IMR-90 (cell line): ENCODE measurements around the gene ROR2. TPM values are rescaled to one million over a fixed set of nuclear protein-coding genes. Genes with fewer than 3 reads are reported as not detected.

Source experiments
- ATAC-seq: fragments of 200-7000 bp; cut with Tn5 transposase; 2 replicates; pipeline ENCODE4 v1.9.1; 2020; ENCODE audit warnings: low read depth, mild to moderate bottlenecking, moderate library complexity
- BruUV-seq: library from RNA; stranded (reverse); fragments of 400-500 nt; replicated peaks from 2 replicates; lab custom pipeline; 2021; lab: Mats Ljungman, UMichigan
- CTCF ChIA-PET: fragments of 300-600 bp; formaldehyde crosslinking; extraction: SDS; loops from one replicate; lab custom pipeline; 2021; ENCODE audit warnings: antibody characterized with exemption; lab: Yijun Ruan, JAX
- POLR2A ChIA-PET: fragments of 300-600 bp; sonication (Branson Sonifier 250); formaldehyde crosslinking; loops from one replicate; lab custom pipeline; 2022; ENCODE audit warnings: antibody characterized with exemption; ENCODE audit not compliant: unreplicated experiment; lab: Charles Lee
- DNase-seq: peaks from one replicate; pipeline ENCODE4 v3.0.0; 2013
- H2AFZ ChIP-seq: replicated peaks from 2 replicates; pipeline ENCODE3; 2013; ENCODE audit warnings: low read length, mild to moderate bottlenecking; ENCODE audit not compliant: poor library complexity
- H2AK5ac ChIP-seq: 2 replicates; pipeline ENCODE4 v1.6.1; 2013; ENCODE audit warnings: low read depth, low read length, inconsistent platforms
- H2AK9ac ChIP-seq: replicated peaks from 2 replicates; pipeline ENCODE3; 2013; ENCODE audit warnings: mild to moderate bottlenecking, low read depth, low read length, moderate library complexity; ENCODE audit not compliant: poor library complexity
- H2BK120ac ChIP-seq: 2 replicates; pipeline ENCODE4 v1.6.1; 2013; ENCODE audit warnings: low read depth, low read length, inconsistent platforms
- H2BK15ac ChIP-seq: 3 replicates; pipeline ENCODE4 v1.6.1; 2013; ENCODE audit warnings: low read depth, low read length, inconsistent platforms
- H2BK20ac ChIP-seq: 2 replicates; pipeline ENCODE4 v1.6.1; 2013; ENCODE audit warnings: low read depth, mild to moderate bottlenecking, inconsistent platforms, low read length, moderate library complexity
- H2BK5ac ChIP-seq: 2 replicates; pipeline ENCODE4 v1.6.1; 2013; ENCODE audit warnings: mild to moderate bottlenecking, low read depth, low read length, inconsistent platforms; ENCODE audit not compliant: poor library complexity, severe bottlenecking
- H3K14ac ChIP-seq: replicated peaks from 2 replicates; pipeline ENCODE4 v1.6.1; 2013; ENCODE audit warnings: low read depth, low read length, inconsistent platforms
- H3K18ac ChIP-seq: 2 replicates; pipeline ENCODE4 v1.6.1; 2013; ENCODE audit warnings: low read depth, low read length, control low read depth
- H3K23ac ChIP-seq: 2 replicates; pipeline ENCODE4 v1.6.1; 2013; ENCODE audit warnings: low read depth, low read length, inconsistent platforms
- H3K27ac ChIP-seq: 2 replicates; pipeline ENCODE4 v1.5.1; 2013; ENCODE audit warnings: mild to moderate bottlenecking, control low read depth, low read length; ENCODE audit not compliant: insufficient read depth
- H3K27me3 ChIP-seq: 2 replicates; pipeline ENCODE4 v1.6.1; 2013; ENCODE audit warnings: low read length; ENCODE audit not compliant: control insufficient read depth, insufficient read depth
- H3K36me3 ChIP-seq: 2 replicates; pipeline ENCODE4 v1.6.1; 2013; ENCODE audit warnings: low read length, mixed read lengths; ENCODE audit not compliant: control insufficient read depth, insufficient read depth
- H3K4ac ChIP-seq: 2 replicates; pipeline ENCODE4 v1.6.1; 2013; ENCODE audit warnings: low read depth, low read length, inconsistent platforms
- H3K4me1 ChIP-seq: 2 replicates; pipeline ENCODE4 v1.6.1; 2013; ENCODE audit warnings: low read length, mixed read lengths; ENCODE audit not compliant: control insufficient read depth, insufficient read depth
- H3K4me2 ChIP-seq: 2 replicates; pipeline ENCODE4 v1.6.1; 2013; ENCODE audit warnings: low read depth, mild to moderate bottlenecking, control low read depth, low read length, moderate library complexity
- H3K4me3 ChIP-seq: 2 replicates; pipeline ENCODE4 v1.5.1; 2013; ENCODE audit warnings: low read depth, mild to moderate bottlenecking, control low read depth, low read length, moderate library complexity; ENCODE audit not compliant: insufficient read depth
- H3K56ac ChIP-seq: 2 replicates; pipeline ENCODE4 v1.6.1; 2013; ENCODE audit warnings: low read length, inconsistent platforms; ENCODE audit not compliant: insufficient read depth; ENCODE audit errors: extremely low read depth
- H3K79me1 ChIP-seq, 2 experiments: 2 replicates each; pipeline ENCODE4 v1.6.1; 2013; ENCODE audit warnings: low read length in 2 of 2, inconsistent platforms in 1 of 2, low read depth in 1 of 2
- H3K9ac ChIP-seq: 2 replicates; pipeline ENCODE4 v1.6.1; 2013; ENCODE audit warnings: low read depth, low read length, control low read depth
- H3K9me1 ChIP-seq: 2 replicates; pipeline ENCODE4 v1.6.1; 2013; ENCODE audit warnings: low read length, inconsistent platforms; ENCODE audit not compliant: insufficient read depth
- H3K9me3 ChIP-seq: 2 replicates; pipeline ENCODE4 v1.6.1; 2013; ENCODE audit warnings: low read length; ENCODE audit not compliant: control insufficient read depth, insufficient read depth
- H4K20me1 ChIP-seq: 2 replicates; pipeline ENCODE4 v1.6.1; 2013; ENCODE audit warnings: low read length, inconsistent platforms; ENCODE audit not compliant: insufficient read depth
- H4K5ac ChIP-seq: 2 replicates; pipeline ENCODE4 v1.6.1; 2013; ENCODE audit warnings: mild to moderate bottlenecking, low read depth, low read length, control low read depth
- H4K8ac ChIP-seq, 2 experiments: 2 replicates each; pipeline ENCODE4 v1.6.1; 2013; ENCODE audit warnings: low read depth in 2 of 2, low read length in 2 of 2, control low read depth in 1 of 2, inconsistent platforms in 1 of 2
- H4K91ac ChIP-seq: 2 replicates; pipeline ENCODE4 v1.6.1; 2013; ENCODE audit warnings: low read depth, low read length, inconsistent platforms; ENCODE audit not compliant: insufficient read depth
- FOS ChIP-seq: fragments of 150-350 bp; IDR thresholded peaks from 2 replicates; pipeline ENCODE4 v1.6.1; 2016; ENCODE audit warnings: low read depth, low read length
- MAFK ChIP-seq: IDR thresholded peaks from 2 replicates; pipeline ENCODE4 v1.6.1; 2012; ENCODE audit warnings: low read depth, low read length, improper control_type of control experiment
- WGBS, 2 experiments: methylation state at CpG; one replicate each; pipeline versions ENCODE4 v1.1.5 to v1.1.7; 2013; ENCODE audit warnings: missing lambda C conversion rate in 2 of 2; ENCODE audit not compliant: insufficient read length in 1 of 2; ENCODE audit errors: extremely low coverage in 2 of 2; 5-methylcytosine and 5-hydroxymethylcytosine counted together
- dilution Hi-C: fragments of 300-500 bp; cut with HindIII; formaldehyde crosslinking; loops from one replicate; pipeline ENCODE4 v1.14.3; 2018; ENCODE audit warnings: low sequenced_read_pairs; ENCODE audit not compliant: unreplicated experiment
- in situ Hi-C: fragments of 300-500 bp; cut with MboI; formaldehyde crosslinking; loops from 3 replicates; pipeline ENCODE4 v1.14.3; 2019; ENCODE audit warnings: low sequenced_read_pairs, inconsistent platforms, mixed read lengths
- intact Hi-C: fragments of 100-400 bp; cut with micrococcal nuclease; formaldehyde crosslinking; loops from 2 replicates; pipeline ENCODE4 v1.10.0; 2022
- polyA plus RNA-seq, 3 experiments: library from polyadenylated mRNA; depleted of rRNA; stranded (reverse); fragments of >200 nt; gene quantifications; 2 replicates each; pipeline ENCODE4 v1.2.3, GENCODE V29; 2012; ENCODE audit warnings: low replicate concordance in 1 of 3
- total RNA-seq: library from RNA; depleted of rRNA; stranded (reverse); fragments of >200 nt; gene quantifications from 2 replicates; pipeline ENCODE4 v1.2.3, GENCODE V29; 2012

Gene ROR2
- total and polyA plus RNA-seq, 2 of the 4 experiments (the other 2 are of a cell fraction) = 2.3 to 4.8 TPM

- Histone ChIP-seq H3K9me1 (peaks cover under 1% of the 10 kb centered on the region), H2AK5ac (no peak overlapping the region), H4K5ac (no peak overlapping the region), H2AK9ac (no peak overlapping the region), H3K4me1 (no peaks in the 10 kb centered on the region), H3K56ac (no peak overlapping the region), H4K91ac (no peak overlapping the region), H3K27ac (no peak overlapping the region), H3K9ac (no peak overlapping the region), H4K20me1 (no peaks in the 10 kb centered on the region), H3K4me2 (no peak overlapping the region), H3K36me3 (no peaks in the 10 kb centered on the region), H2BK20ac (no peak overlapping the region), H3K14ac (no peak overlapping the region), H3K9me3 (peaks cover 5% of the 10 kb centered on the region), H2AFZ (no peak overlapping the region), H3K4ac (no peak overlapping the region), H4K8ac (no peak overlapping the region), H3K79me1 (no peaks in the 10 kb centered on the region), H3K27me3 (no peaks in the 10 kb centered on the region), H3K23ac (no peak overlapping the region), H3K4me3 (no peak overlapping the region), H2BK120ac (no peak overlapping the region), H2BK15ac (no peak overlapping the region), H3K18ac (no peak overlapping the region), H2BK5ac (no peak overlapping the region)
- DNase-seq = no peak
- WGBS, 2 experiments = no CpG with 5 or more reads among the region's 5 CpGs
- TF ChIP-seq FOS (no peak), MAFK (peak; percentile 57)
- in situ Hi-C loops (no loop called here), intact Hi-C loops (no loop called here), dilution Hi-C loops (no loop called here)
- ChIA-PET POLR2A (no interaction called here), CTCF (interaction anchor here (0.6 kb wide), 1 partner anchor 297 kb away, joined by 6 read pairs; no protein-coding TSS in a partner anchor)
- ATAC-seq = no peak
- BruUV-seq = no TSS peak
These were observed 249.6 kb downstream of the ROR2 start for GRCh38 chr9:91700475-91700874.
